ENCODE measurements around the gene TCF19. TPM values are rescaled to one million over a fixed set of nuclear protein-coding genes. Genes with fewer than 3 reads are reported as not detected.

TCF19 gene
- total RNA-seq, 2 experiments from 2014 or later = 56.7 to 61.6 TPM

DNA sequence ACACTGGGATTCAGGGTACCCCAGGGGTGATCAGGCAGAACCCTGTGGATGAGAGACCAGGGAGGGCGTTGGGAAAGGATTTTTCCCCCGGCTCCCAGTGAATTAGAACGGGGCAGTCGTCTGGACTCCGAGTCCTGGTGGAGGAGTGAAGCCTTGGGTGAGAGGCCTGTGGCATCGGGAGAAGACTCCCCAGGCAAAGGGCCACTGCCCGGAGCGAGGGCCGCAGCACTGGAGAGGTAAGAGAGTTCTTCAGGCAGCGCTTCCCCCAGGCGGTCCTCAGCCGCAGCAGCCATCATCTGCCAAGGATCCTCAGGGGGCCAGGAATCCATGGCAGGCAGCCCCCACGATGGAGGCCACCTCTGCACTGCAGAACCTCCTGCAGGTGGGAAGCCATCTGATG lies 46.7 kb upstream of the TCF19 start:
- no peaks in the 10 kb centered on the region for H3K9me2 ChIP-seq (ENCODE audit: insufficient read depth, low read length)
- H3K4me1 ChIP-seq (ENCODE audit: insufficient read depth, low read length, poor library complexity, severe bottlenecking) = no peaks in the 10 kb centered on the region
- H3K79me2 ChIP-seq (ENCODE audit: insufficient read depth, low read depth, low read length) = no peaks in the 10 kb centered on the region
- H3K4me2 ChIP-seq (ENCODE audit: low read length) = no peak overlapping the region
- no peak overlapping the region for H2AFZ ChIP-seq (ENCODE audit: low read length)
- no peaks in the 10 kb centered on the region for H3K36me3 ChIP-seq (ENCODE audit: insufficient read depth, low read length)
- no TSS peak for BruUV-seq (replicated peaks)
- H3K27ac ChIP-seq (ENCODE audit: low read depth, low read length, poor library complexity, severe bottlenecking) = no peak overlapping the region
- TF ChIP-seq, protein P1, sequence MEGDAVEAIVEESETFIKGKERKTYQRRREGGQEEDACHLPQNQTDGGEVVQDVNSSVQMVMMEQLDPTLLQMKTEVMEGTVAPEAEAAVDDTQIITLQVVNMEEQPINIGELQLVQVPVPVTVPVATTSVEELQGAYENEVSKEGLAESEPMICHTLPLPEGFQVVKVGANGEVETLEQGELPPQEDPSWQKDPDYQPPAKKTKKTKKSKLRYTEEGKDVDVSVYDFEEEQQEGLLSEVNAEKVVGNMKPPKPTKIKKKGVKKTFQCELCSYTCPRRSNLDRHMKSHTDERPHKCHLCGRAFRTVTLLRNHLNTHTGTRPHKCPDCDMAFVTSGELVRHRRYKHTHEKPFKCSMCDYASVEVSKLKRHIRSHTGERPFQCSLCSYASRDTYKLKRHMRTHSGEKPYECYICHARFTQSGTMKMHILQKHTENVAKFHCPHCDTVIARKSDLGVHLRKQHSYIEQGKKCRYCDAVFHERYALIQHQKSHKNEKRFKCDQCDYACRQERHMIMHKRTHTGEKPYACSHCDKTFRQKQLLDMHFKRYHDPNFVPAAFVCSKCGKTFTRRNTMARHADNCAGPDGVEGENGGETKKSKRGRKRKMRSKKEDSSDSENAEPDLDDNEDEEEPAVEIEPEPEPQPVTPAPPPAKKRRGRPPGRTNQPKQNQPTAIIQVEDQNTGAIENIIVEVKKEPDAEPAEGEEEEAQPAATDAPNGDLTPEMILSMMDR (conservative IDR thresholded peaks at IDR 0.05; ENCODE audit: low read length) = no peak
- TF ChIP-seq EZH2phosphoT487 (IDR thresholded peaks at IDR 0.05; ENCODE audit: borderline replicate concordance, low read depth, low read length) = no peak
- no peak overlapping the region for H3K4me3 ChIP-seq (ENCODE audit: low read depth, low read length, poor library complexity, severe bottlenecking)
- no peaks in the 10 kb centered on the region for H3K9me3 ChIP-seq (ENCODE audit: low read length)
- ChIA-PET POLR2A (no interaction called here), CTCF (ENCODE audit: unreplicated experiment) (no interaction called here)
- DNase-seq (ENCODE audit: low spot score) = no peak
- no peaks in the 10 kb centered on the region for H4K20me1 ChIP-seq (ENCODE audit: insufficient read depth, low read length)
- intact Hi-C loops (cut with micrococcal nuclease; ENCODE audit: unreplicated experiment) = no loop called here

DNA sequence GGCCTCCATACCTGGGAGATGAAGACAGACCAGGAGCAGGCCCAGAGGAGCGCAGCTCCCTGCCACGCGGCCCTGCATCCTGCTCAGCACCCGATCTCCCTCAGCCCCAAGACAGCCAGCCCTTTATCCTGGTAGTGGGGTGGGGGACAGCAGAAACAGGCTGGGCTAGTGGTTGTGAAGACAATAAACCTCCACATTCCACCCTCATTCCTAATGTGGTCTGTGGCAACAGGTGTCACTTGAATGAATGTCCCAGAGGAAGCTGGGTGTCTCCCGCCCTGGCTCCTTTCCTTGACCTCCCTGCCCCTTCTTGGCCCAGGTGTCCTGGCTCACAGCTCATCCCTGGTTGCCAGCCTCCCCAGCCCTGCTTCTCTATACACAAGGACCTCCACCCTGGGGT lies 45.9 kb upstream of the TCF19 start, which contains the start of gene C6orf15:
TSS of gene C6orf15 (minus strand) at position 98 of the 400 bp plus-strand sequence. CDS start at position 78, 20 bp downstream.
- CTCF ChIA-PET (ENCODE audit: unreplicated experiment) = no interaction called here
- H3K4me2 ChIP-seq (ENCODE audit: low read length) = no peak within 1 kb of the TSS

DNA sequence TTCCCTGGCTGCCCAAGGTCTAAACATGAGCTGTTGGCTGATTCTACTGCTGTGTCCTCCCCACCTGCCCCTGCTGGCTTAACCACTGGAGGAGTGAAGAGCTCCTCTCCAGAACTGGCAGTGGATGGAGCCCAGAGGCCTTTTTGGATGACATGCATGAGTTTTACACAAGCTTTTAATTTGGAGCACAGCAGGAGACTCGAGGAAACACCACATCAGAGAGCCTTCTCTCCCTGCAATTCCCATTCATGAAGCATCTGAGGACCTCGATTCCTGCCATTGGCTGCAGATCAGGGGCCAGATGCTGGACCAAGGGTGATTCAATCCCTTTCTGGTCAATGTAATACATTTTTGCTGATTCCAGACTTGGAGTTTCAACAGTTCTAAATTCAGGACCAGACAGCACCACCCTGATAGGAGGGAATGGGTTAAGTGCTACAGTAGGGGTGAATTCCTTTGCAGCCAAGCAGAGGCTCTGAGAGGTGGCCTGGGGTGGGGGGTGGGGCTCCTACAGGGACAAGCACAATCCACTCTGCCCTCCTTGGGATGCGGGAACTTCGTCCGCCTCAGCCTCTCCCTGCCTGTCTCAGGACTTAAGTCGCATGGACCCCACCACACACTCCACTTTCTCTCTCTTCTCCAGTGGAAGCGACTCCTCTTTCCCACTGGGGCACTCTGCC lies 44.4 kb upstream of the TCF19 start:
- DNase-seq (ENCODE audit: low spot score) = no peak
- Histone ChIP-seq H3K9me2 (ENCODE audit: insufficient read depth, low read length) (no peaks in the 10 kb centered on the region), H3K4me2 (ENCODE audit: low read length) (no peak overlapping the region), H4K20me1 (ENCODE audit: insufficient read depth, low read length) (no peaks in the 10 kb centered on the region), H2AFZ (ENCODE audit: low read length) (no peak overlapping the region), H3K4me3 (ENCODE audit: low read depth, low read length, poor library complexity, severe bottlenecking) (no peak overlapping the region), H3K27ac (ENCODE audit: low read depth, low read length, poor library complexity, severe bottlenecking) (no peak overlapping the region), H3K4me1 (ENCODE audit: insufficient read depth, low read length, poor library complexity, severe bottlenecking) (no peaks in the 10 kb centered on the region), H3K79me2 (ENCODE audit: insufficient read depth, low read depth, low read length) (no peaks in the 10 kb centered on the region), H3K36me3 (ENCODE audit: insufficient read depth, low read length) (no peaks in the 10 kb centered on the region), H3K9me3 (ENCODE audit: low read length) (no peaks in the 10 kb centered on the region)
- ChIA-PET POLR2A (no interaction called here), CTCF (ENCODE audit: unreplicated experiment) (no interaction called here)
- TF ChIP-seq EZH2phosphoT487 (IDR thresholded peaks at IDR 0.05; ENCODE audit: borderline replicate concordance, low read depth, low read length) = no peak
- TF ChIP-seq, protein P1 (conservative IDR thresholded peaks at IDR 0.05; ENCODE audit: low read length) = no peak
- BruUV-seq (replicated peaks) = no TSS peak
- intact Hi-C loops (cut with micrococcal nuclease; ENCODE audit: unreplicated experiment) = no loop called here

More for the DNA sequence above, 45.9 kb upstream of the TCF19 start, which contains the start of gene C6orf15:
- Histone ChIP-seq H3K27ac (ENCODE audit: low read depth, low read length, poor library complexity, severe bottlenecking) (no peak within 1 kb of the TSS), H3K36me3 (ENCODE audit: insufficient read depth, low read length) (no peaks in the 10 kb centered on the region), H2AFZ (ENCODE audit: low read length) (no peak within 1 kb of the TSS), H3K4me3 (ENCODE audit: low read depth, low read length, poor library complexity, severe bottlenecking) (no peak within 1 kb of the TSS), H3K79me2 (ENCODE audit: insufficient read depth, low read depth, low read length) (no peaks in the 10 kb centered on the region), H3K9me3 (ENCODE audit: low read length) (no peaks in the 10 kb centered on the region), H3K4me1 (ENCODE audit: insufficient read depth, low read length, poor library complexity, severe bottlenecking) (no peaks in the 10 kb centered on the region), H4K20me1 (ENCODE audit: insufficient read depth, low read length) (no peaks in the 10 kb centered on the region), H3K9me2 (ENCODE audit: insufficient read depth, low read length) (no peaks in the 10 kb centered on the region)
- DNase-seq (ENCODE audit: low spot score) = no peak
- no TSS peak for BruUV-seq (replicated peaks)
- no peak for TF ChIP-seq EZH2phosphoT487 (IDR thresholded peaks at IDR 0.05; ENCODE audit: borderline replicate concordance, low read depth, low read length)
- TF ChIP-seq, protein P1 (conservative IDR thresholded peaks at IDR 0.05; ENCODE audit: low read length) = no peak
- intact Hi-C loops (cut with micrococcal nuclease; ENCODE audit: unreplicated experiment) = no loop called here
- POLR2A ChIA-PET = no interaction called here

All from OCI-LY7 (cell line).